ENCODE data around the gene LBHD2.

DNA sequence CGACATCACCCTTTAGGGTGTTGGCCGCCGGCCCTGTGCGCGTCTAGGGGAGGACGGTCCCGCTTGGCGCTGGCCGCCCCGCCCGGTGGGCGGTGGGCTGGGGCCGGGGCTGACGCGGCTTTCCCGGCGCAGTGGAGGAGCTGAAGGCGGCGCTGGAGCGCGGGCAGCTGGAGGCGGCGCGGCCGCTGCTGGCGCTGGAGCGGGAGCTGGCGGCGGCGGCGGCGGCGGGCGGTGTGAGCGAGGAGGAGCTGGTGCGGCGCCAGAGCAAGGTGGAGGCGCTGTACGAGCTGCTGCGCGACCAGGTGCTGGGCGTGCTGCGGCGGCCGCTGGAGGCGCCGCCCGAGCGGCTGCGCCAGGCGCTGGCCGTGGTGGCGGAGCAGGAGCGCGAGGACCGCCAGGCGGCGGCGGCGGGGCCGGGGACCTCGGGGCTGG is 42.9 kb downstream of the LBHD2 start:
- TF ChIP-seq, protein P1, sequence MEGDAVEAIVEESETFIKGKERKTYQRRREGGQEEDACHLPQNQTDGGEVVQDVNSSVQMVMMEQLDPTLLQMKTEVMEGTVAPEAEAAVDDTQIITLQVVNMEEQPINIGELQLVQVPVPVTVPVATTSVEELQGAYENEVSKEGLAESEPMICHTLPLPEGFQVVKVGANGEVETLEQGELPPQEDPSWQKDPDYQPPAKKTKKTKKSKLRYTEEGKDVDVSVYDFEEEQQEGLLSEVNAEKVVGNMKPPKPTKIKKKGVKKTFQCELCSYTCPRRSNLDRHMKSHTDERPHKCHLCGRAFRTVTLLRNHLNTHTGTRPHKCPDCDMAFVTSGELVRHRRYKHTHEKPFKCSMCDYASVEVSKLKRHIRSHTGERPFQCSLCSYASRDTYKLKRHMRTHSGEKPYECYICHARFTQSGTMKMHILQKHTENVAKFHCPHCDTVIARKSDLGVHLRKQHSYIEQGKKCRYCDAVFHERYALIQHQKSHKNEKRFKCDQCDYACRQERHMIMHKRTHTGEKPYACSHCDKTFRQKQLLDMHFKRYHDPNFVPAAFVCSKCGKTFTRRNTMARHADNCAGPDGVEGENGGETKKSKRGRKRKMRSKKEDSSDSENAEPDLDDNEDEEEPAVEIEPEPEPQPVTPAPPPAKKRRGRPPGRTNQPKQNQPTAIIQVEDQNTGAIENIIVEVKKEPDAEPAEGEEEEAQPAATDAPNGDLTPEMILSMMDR (conservative IDR thresholded peaks at IDR 0.05; ENCODE audit: low read depth in 2 of 2): peak in 1 of 2 experiments; percentile 41; a peak in 2 of 4 replicates
- TF ChIP-seq EZH2 (IDR thresholded peaks at IDR 0.05; ENCODE audit: low read depth, unreplicated experiment): no peak
- TF ChIP-seq POLR2AphosphoS5 (IDR thresholded peaks at IDR 0.05; ENCODE audit: low read depth): no peak
- no peak for TF ChIP-seq EZH2phosphoT487 (IDR thresholded peaks at IDR 0.05; ENCODE audit: unreplicated experiment)
- no peak for TF ChIP-seq ZNF331 (CRISPR knock-in tag; IDR thresholded peaks at IDR 0.05; ENCODE audit: low read depth)
- TF ChIP-seq, protein P2, sequence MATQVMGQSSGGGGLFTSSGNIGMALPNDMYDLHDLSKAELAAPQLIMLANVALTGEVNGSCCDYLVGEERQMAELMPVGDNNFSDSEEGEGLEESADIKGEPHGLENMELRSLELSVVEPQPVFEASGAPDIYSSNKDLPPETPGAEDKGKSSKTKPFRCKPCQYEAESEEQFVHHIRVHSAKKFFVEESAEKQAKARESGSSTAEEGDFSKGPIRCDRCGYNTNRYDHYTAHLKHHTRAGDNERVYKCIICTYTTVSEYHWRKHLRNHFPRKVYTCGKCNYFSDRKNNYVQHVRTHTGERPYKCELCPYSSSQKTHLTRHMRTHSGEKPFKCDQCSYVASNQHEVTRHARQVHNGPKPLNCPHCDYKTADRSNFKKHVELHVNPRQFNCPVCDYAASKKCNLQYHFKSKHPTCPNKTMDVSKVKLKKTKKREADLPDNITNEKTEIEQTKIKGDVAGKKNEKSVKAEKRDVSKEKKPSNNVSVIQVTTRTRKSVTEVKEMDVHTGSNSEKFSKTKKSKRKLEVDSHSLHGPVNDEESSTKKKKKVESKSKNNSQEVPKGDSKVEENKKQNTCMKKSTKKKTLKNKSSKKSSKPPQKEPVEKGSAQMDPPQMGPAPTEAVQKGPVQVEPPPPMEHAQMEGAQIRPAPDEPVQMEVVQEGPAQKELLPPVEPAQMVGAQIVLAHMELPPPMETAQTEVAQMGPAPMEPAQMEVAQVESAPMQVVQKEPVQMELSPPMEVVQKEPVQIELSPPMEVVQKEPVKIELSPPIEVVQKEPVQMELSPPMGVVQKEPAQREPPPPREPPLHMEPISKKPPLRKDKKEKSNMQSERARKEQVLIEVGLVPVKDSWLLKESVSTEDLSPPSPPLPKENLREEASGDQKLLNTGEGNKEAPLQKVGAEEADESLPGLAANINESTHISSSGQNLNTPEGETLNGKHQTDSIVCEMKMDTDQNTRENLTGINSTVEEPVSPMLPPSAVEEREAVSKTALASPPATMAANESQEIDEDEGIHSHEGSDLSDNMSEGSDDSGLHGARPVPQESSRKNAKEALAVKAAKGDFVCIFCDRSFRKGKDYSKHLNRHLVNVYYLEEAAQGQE (IDR thresholded peaks at IDR 0.05; ENCODE audit: unreplicated experiment): peak; percentile 23
- no peak for TF ChIP-seq CREB1 (CRISPR knock-in tag; IDR thresholded peaks at IDR 0.05; ENCODE audit: low read depth)
- TF ChIP-seq JUNB (IDR thresholded peaks at IDR 0.05; ENCODE audit: unreplicated experiment): no peak
- TF ChIP-seq, protein P3, sequence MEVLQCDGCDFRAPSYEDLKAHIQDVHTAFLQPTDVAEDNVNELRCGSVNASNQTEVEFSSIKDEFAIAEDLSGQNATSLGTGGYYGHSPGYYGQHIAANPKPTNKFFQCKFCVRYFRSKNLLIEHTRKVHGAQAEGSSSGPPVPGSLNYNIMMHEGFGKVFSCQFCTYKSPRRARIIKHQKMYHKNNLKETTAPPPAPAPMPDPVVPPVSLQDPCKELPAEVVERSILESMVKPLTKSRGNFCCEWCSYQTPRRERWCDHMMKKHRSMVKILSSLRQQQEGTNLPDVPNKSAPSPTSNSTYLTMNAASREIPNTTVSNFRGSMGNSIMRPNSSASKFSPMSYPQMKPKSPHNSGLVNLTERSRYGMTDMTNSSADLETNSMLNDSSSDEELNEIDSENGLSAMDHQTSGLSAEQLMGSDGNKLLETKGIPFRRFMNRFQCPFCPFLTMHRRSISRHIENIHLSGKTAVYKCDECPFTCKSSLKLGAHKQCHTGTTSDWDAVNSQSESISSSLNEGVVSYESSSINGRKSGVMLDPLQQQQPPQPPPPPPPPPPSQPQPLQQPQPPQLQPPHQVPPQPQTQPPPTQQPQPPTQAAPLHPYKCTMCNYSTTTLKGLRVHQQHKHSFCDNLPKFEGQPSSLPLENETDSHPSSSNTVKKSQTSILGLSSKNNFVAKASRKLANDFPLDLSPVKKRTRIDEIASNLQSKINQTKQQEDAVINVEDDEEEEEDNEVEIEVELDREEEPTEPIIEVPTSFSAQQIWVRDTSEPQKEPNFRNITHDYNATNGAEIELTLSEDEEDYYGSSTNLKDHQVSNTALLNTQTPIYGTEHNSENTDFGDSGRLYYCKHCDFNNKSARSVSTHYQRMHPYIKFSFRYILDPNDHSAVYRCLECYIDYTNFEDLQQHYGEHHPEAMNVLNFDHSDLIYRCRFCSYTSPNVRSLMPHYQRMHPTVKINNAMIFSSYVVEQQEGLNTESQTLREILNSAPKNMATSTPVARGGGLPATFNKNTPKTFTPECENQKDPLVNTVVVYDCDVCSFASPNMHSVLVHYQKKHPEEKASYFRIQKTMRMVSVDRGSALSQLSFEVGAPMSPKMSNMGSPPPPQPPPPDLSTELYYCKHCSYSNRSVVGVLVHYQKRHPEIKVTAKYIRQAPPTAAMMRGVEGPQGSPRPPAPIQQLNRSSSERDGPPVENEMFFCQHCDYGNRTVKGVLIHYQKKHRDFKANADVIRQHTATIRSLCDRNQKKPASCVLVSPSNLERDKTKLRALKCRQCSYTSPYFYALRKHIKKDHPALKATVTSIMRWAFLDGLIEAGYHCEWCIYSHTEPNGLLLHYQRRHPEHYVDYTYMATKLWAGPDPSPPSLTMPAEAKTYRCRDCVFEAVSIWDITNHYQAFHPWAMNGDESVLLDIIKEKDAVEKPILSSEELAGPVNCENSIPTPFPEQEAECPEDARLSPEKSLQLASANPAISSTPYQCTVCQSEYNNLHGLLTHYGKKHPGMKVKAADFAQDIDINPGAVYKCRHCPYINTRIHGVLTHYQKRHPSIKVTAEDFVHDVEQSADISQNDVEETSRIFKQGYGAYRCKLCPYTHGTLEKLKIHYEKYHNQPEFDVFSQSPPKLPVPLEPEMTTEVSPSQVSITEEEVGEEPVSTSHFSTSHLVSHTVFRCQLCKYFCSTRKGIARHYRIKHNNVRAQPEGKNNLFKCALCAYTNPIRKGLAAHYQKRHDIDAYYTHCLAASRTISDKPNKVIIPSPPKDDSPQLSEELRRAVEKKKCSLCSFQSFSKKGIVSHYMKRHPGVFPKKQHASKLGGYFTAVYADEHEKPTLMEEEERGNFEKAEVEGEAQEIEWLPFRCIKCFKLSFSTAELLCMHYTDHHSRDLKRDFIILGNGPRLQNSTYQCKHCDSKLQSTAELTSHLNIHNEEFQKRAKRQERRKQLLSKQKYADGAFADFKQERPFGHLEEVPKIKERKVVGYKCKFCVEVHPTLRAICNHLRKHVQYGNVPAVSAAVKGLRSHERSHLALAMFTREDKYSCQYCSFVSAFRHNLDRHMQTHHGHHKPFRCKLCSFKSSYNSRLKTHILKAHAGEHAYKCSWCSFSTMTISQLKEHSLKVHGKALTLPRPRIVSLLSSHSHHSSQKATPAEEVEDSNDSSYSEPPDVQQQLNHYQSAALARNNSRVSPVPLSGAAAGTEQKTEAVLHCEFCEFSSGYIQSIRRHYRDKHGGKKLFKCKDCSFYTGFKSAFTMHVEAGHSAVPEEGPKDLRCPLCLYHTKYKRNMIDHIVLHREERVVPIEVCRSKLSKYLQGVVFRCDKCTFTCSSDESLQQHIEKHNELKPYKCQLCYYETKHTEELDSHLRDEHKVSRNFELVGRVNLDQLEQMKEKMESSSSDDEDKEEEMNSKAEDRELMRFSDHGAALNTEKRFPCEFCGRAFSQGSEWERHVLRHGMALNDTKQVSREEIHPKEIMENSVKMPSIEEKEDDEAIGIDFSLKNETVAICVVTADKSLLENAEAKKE (CRISPR knock-in tag; IDR thresholded peaks at IDR 0.05): no peak

Measured in GM23338 (cell line).